Endothelial cell of umbilical vein (primary cell): ENCODE results near the gene KIF1B. TPM values are rescaled to one million over a fixed set of nuclear protein-coding genes. Genes with fewer than 3 reads are reported as not detected.

Experiments
- BruUV-seq: library from RNA; stranded (reverse); fragments of 400-500 nt; replicated peaks from 2 replicates; lab custom pipeline; 2021; lab: Mats Ljungman, UMichigan
- CTCF ChIA-PET: fragments of 300-600, 350-600 bp; sonication (Branson Sonifier 250); formaldehyde crosslinking; loops from one replicate; lab custom pipeline; 2021; ENCODE audit warnings: antibody characterized with exemption, inconsistent platforms; lab: Charles Lee
- POLR2A ChIA-PET: fragments of 300-600, 350-600 bp; sonication (Branson Sonifier 250); formaldehyde crosslinking; loops from one replicate; lab custom pipeline; 2021; ENCODE audit warnings: antibody characterized with exemption, inconsistent platforms; lab: Charles Lee
- DNase-seq: peaks from one replicate; pipeline ENCODE4 v3.0.0-alpha.2; 2011; ENCODE audit warnings: low read depth, low spot score
- FAIRE-seq: peaks from 2 replicates; lab custom pipeline; 2011; peaks lifted over from hg19 to GRCh38; lab: Jason Lieb, UNC
- H2AFZ ChIP-seq: 2 replicates; pipeline ENCODE4 v1.6.0; 2012; ENCODE audit warnings: low read depth, low read length, control low read depth, inconsistent platforms
- H3K27ac ChIP-seq: 2 replicates; pipeline ENCODE4 v1.5.1; 2011; ENCODE audit warnings: low read depth, mild to moderate bottlenecking, control low read depth, low read length, moderate library complexity; ENCODE audit not compliant: insufficient read depth
- H3K27me3 ChIP-seq, 2 experiments: 2 replicates each; pipeline versions ENCODE4 v1.6.0 to v1.6.1; 2011; ENCODE audit warnings: low read length in 2 of 2, mixed read lengths in 1 of 2; ENCODE audit not compliant: control insufficient read depth in 2 of 2, insufficient read depth in 2 of 2
- H3K36me3 ChIP-seq, 2 experiments: 2 replicates in 1 of 2; 3 replicates in 1 of 2; pipeline ENCODE4 v1.5.1; 2011; ENCODE audit warnings: low read length in 2 of 2, mild to moderate bottlenecking in 1 of 2, moderate library complexity in 1 of 2; ENCODE audit not compliant: control insufficient read depth in 2 of 2, insufficient read depth in 2 of 2; ENCODE audit errors: extremely low read depth in 1 of 2
- H3K4me1 ChIP-seq: 3 replicates; pipeline ENCODE4 v1.5.1; 2011; ENCODE audit warnings: mild to moderate bottlenecking, low read length; ENCODE audit not compliant: control insufficient read depth, insufficient read depth; ENCODE audit errors: extremely low read depth
- H3K4me2 ChIP-seq: 2 replicates; pipeline ENCODE4 v1.6.1; 2011; ENCODE audit warnings: low read length, control low read depth, mixed read lengths; ENCODE audit not compliant: insufficient read depth
- H3K4me3 ChIP-seq, 3 experiments: fragments of 200-600 bp in 1 of 3; sonication (generic), shearing (Covaris generic) in 1 of 3; replicated peaks in 1 of 3; 2 replicates each; pipeline ENCODE4 v1.5.1; 2011 to 2016; ENCODE audit warnings: control low read depth in 3 of 3, low read length in 3 of 3, mild to moderate bottlenecking in 2 of 3, inconsistent platforms in 1 of 3, low read depth in 1 of 3, moderate library complexity in 1 of 3; ENCODE audit not compliant: insufficient read depth in 1 of 3
- H3K79me2 ChIP-seq: 2 replicates; pipeline ENCODE4 v1.6.0; 2012; ENCODE audit warnings: low read length, inconsistent platforms; ENCODE audit not compliant: control insufficient read depth, insufficient read depth
- H3K9ac ChIP-seq: replicated peaks from 2 replicates; pipeline ENCODE3; 2011; ENCODE audit warnings: low read length, control low read depth; ENCODE audit not compliant: insufficient read depth; ENCODE audit errors: extremely low read depth
- H3K9me1 ChIP-seq: replicated peaks from 3 replicates; pipeline ENCODE4 v1.6.0; 2011; ENCODE audit warnings: mild to moderate bottlenecking, low read length; ENCODE audit not compliant: control insufficient read depth, insufficient read depth; ENCODE audit errors: extremely low read depth
- H3K9me3 ChIP-seq: replicated peaks from 2 replicates; pipeline ENCODE4 v1.5.1; 2012; ENCODE audit warnings: low read length, inconsistent platforms; ENCODE audit not compliant: control insufficient read depth, insufficient read depth
- H4K20me1 ChIP-seq: replicated peaks from 2 replicates; pipeline ENCODE3; 2011; ENCODE audit warnings: mild to moderate bottlenecking, low read length; ENCODE audit not compliant: control insufficient read depth, insufficient read depth; ENCODE audit errors: extremely low read depth
- EZH2 ChIP-seq: IDR thresholded peaks from 2 replicates; pipeline ENCODE4 v1.6.1; 2012; ENCODE audit warnings: borderline replicate concordance, low read depth, mild to moderate bottlenecking, moderate library complexity, low read length, inconsistent platforms; ENCODE audit not compliant: severe bottlenecking
- FOS ChIP-seq: IDR thresholded peaks from 2 replicates; pipeline ENCODE4 v1.6.1; 2011; ENCODE audit warnings: mild to moderate bottlenecking, low read length, moderate library complexity, borderline replicate concordance; ENCODE audit not compliant: insufficient read depth
- GATA2 ChIP-seq: IDR thresholded peaks from 2 replicates; pipeline ENCODE4 v1.7.0; 2011; ENCODE audit warnings: low read depth, mild to moderate bottlenecking, moderate library complexity, mixed read lengths, low read length; ENCODE audit not compliant: insufficient read length, insufficient read depth
- JUN ChIP-seq: IDR thresholded peaks from 2 replicates; pipeline ENCODE4 v1.6.1; 2011; ENCODE audit warnings: borderline replicate concordance, low read depth; ENCODE audit not compliant: insufficient read length, insufficient read depth
- MYC ChIP-seq: IDR thresholded peaks from one replicate; pipeline ENCODE4 v1.6.1; 2011; ENCODE audit warnings: mild to moderate bottlenecking, low read depth, low read length
- POLR2A ChIP-seq: IDR thresholded peaks from 2 replicates; pipeline ENCODE4 v1.6.1; 2012; ENCODE audit warnings: low read depth, mild to moderate bottlenecking, control low read depth, low read length
- POLR2AphosphoS5 ChIP-seq: IDR thresholded peaks from 2 replicates; pipeline ENCODE4 v1.6.1; 2012; ENCODE audit warnings: low read depth, mild to moderate bottlenecking, control low read depth, low read length, moderate library complexity; ENCODE audit not compliant: insufficient read depth
- dilution Hi-C: fragments of 300-500 bp; cut with MboI; formaldehyde crosslinking; loops from one replicate; pipeline ENCODE4 v1.15.0; 2019; ENCODE audit warnings: low sequenced_read_pairs; ENCODE audit not compliant: extremely low pct_ligation_motif_present
- intact Hi-C: fragments of 100-400 bp; cut with micrococcal nuclease; formaldehyde crosslinking; loops from one replicate; pipeline ENCODE4 v1.10.0; 2022
- polyA plus RNA-seq, 4 experiments: library from polyadenylated mRNA; depleted of rRNA in 3 of 4; stranded (reverse) in 3 of 4; unstranded in 1 of 4; fragments of >200 nt; gene quantifications; 2 replicates each; pipeline versions ENCODE4 v1.2.1 to v1.2.3, GENCODE V29; 2011 to 2012; ENCODE audit warnings: missing spikeins in 1 of 4
- total RNA-seq: library from RNA; stranded (reverse); gene quantifications from 2 replicates; pipeline ENCODE4 v1.2.3, GENCODE V29; 2021
- TF ChIP-seq, protein P1 (sequence below): IDR thresholded peaks from 2 replicates; pipeline ENCODE4 v1.6.1; 2011; ENCODE audit not compliant: insufficient read depth, insufficient read length
- TF ChIP-seq, protein P2 (sequence below), 2 donors: IDR thresholded peaks; 1 replicate in 1 of 2; 2 replicates in 1 of 2; pipeline ENCODE4 v1.5.1; 2011; ENCODE audit warnings: low read length in 2 of 2, mild to moderate bottlenecking in 2 of 2, moderate library complexity in 2 of 2, control low read depth in 1 of 2, inconsistent platforms in 1 of 2, low read depth in 1 of 2; ENCODE audit not compliant: insufficient read depth in 1 of 2; ENCODE audit errors: extremely low read depth in 1 of 2

KIF1B gene
- total and polyA plus RNA-seq, 2 donors (not counting 3 experiments of a cell fraction or from before 2014, with no cell fraction given) = 14.8 to 58.6 TPM

DNA sequence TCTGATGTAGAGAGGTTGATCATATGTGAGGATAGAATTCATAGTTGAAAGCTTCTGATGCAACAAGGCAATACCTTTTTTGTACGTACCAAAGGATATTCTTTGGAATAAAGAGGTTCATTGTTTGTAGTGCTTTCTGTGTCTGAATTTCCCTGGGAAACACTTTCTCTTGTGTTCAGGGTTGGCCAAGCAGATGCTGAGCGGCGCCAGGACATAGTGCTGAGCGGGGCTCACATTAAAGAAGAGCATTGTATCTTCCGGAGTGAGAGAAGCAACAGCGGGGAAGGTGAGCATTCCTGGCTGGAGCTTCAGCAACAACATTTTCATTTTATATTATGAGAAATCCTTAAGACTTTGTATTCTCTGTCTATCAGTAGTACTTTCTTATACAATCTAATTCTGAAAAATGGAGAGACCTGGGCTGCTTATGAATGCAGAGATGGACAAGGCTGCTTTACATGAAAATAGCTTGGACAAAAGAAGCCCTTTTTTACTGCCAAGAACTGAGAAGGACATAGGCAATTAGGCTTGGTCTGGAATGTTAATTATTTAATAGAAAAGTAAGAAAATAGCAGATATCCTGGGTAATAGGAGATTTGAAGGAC lies 85.2 kb downstream of the KIF1B start:
- CTCF ChIA-PET = no interaction called here
- BruUV-seq = no TSS peak
- dilution Hi-C loops = no loop called here

More for the DNA sequence above, 85.2 kb downstream of the KIF1B start:
- Histone ChIP-seq H3K9me1 (no peaks in the 10 kb centered on the region), H3K4me2 (no peak overlapping the region), H2AFZ (no peak overlapping the region), H3K79me2 (no peaks in the 10 kb centered on the region), H3K9ac (no peak overlapping the region), H3K36me3 (peaks cover 11 to 20% of the 10 kb centered on the region in 2 experiments), H3K4me1 (no peaks in the 10 kb centered on the region), H3K9me3 (no peaks in the 10 kb centered on the region), H3K27ac (no peak overlapping the region), H3K4me3 (no peak overlapping the region), H4K20me1 (no peaks in the 10 kb centered on the region), H3K27me3 (no peaks in the 10 kb centered on the region)
- TF ChIP-seq EZH2 (no peak), FOS (no peak), MYC (no peak), POLR2AphosphoS5 (no peak), GATA2 (no peak), JUN (no peak), POLR2A (no peak)
- TF ChIP-seq, protein P1, sequence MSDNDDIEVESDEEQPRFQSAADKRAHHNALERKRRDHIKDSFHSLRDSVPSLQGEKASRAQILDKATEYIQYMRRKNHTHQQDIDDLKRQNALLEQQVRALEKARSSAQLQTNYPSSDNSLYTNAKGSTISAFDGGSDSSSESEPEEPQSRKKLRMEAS = no peak
- TF ChIP-seq, protein P2, sequence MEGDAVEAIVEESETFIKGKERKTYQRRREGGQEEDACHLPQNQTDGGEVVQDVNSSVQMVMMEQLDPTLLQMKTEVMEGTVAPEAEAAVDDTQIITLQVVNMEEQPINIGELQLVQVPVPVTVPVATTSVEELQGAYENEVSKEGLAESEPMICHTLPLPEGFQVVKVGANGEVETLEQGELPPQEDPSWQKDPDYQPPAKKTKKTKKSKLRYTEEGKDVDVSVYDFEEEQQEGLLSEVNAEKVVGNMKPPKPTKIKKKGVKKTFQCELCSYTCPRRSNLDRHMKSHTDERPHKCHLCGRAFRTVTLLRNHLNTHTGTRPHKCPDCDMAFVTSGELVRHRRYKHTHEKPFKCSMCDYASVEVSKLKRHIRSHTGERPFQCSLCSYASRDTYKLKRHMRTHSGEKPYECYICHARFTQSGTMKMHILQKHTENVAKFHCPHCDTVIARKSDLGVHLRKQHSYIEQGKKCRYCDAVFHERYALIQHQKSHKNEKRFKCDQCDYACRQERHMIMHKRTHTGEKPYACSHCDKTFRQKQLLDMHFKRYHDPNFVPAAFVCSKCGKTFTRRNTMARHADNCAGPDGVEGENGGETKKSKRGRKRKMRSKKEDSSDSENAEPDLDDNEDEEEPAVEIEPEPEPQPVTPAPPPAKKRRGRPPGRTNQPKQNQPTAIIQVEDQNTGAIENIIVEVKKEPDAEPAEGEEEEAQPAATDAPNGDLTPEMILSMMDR (IDR thresholded peaks at IDR 0.05; ENCODE audit: extremely low read depth in 1 of 2, insufficient read depth in 1 of 2, low read depth in 1 of 2, low read length in 2 of 2) = no peak
- FAIRE-seq (no peak), DNase-seq (no peak)
- POLR2A ChIA-PET = no interaction called here
- intact Hi-C loops = no loop called here
